Astrocyte of the cerebellum (primary cell): ENCODE measurements around the gene PROZ.

Experiments used
- DNase-seq: peaks from one replicate; pipeline ENCODE4 v3.0.0-alpha.2; 2011; ENCODE audit warnings: low read depth
- H3K4me3 ChIP-seq: 2 replicates; pipeline ENCODE4 v1.5.1; 2011; ENCODE audit warnings: mild to moderate bottlenecking, low read depth, low read length, moderate library complexity
- in situ Hi-C: cut with HindIII; loops from 2 replicates; pipeline ENCODE4 v1.10.0; 2017; ENCODE audit warnings: low sequenced_read_pairs
- TF ChIP-seq, protein P1 (sequence below): IDR thresholded peaks from 2 replicates; pipeline ENCODE4 v1.5.1; 2012; ENCODE audit warnings: low read length, low read depth, moderate library complexity, mild to moderate bottlenecking; ENCODE audit errors: missing control alignments

Gene PROZ

DNA sequence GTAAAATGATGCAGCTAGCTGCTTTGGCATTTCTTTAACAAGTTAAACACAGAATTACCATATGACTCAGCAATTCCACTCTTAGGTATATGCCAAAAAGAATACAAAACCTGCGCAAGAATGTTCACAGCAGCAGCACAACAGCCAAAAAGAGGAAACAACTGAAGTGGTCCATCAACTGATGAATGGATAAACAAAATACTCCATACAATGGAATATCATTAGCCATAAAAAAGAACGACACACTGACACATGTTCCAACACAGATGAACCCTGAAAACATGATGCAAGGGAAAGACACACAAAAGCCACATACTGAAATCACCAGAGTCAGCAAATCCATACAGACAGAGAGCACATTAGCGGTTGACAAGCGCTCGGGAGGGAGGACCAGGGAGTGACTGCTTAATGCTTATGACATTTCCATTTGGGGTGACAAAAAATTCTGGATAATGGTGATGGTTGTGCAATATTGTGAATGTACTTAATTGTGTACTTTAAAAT is 47.0 kb downstream of the PROZ start:
- TF ChIP-seq, protein P1, sequence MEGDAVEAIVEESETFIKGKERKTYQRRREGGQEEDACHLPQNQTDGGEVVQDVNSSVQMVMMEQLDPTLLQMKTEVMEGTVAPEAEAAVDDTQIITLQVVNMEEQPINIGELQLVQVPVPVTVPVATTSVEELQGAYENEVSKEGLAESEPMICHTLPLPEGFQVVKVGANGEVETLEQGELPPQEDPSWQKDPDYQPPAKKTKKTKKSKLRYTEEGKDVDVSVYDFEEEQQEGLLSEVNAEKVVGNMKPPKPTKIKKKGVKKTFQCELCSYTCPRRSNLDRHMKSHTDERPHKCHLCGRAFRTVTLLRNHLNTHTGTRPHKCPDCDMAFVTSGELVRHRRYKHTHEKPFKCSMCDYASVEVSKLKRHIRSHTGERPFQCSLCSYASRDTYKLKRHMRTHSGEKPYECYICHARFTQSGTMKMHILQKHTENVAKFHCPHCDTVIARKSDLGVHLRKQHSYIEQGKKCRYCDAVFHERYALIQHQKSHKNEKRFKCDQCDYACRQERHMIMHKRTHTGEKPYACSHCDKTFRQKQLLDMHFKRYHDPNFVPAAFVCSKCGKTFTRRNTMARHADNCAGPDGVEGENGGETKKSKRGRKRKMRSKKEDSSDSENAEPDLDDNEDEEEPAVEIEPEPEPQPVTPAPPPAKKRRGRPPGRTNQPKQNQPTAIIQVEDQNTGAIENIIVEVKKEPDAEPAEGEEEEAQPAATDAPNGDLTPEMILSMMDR: no peak
- in situ Hi-C loops: no loop called here
- DNase-seq: no peak
- no peak overlapping the region for H3K4me3 ChIP-seq

DNA sequence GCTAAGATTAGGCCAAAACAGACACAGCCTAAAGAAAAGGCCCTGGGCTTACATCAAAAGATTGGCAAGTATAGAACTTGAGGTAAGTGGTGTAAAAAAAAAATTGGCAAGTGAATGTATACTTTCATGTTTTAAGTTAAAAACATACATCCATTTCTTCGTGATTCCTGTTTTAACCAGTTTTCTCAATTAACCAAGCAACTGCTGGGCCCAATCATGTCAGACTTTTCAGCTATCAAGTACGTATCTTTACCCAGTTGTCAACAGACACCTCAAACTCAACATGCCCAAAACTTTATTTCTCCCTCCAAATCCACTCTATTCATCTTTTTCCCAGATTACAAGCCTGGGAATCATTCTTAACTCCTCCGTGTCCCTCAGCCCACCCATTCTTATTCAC is 49.0 kb downstream of the PROZ start:
- TF ChIP-seq, protein P1: no peak
- in situ Hi-C loops: no loop called here
- peak overlapping the region; percentile 92 for H3K4me3 ChIP-seq
- DNase-seq: no peak

DNA sequence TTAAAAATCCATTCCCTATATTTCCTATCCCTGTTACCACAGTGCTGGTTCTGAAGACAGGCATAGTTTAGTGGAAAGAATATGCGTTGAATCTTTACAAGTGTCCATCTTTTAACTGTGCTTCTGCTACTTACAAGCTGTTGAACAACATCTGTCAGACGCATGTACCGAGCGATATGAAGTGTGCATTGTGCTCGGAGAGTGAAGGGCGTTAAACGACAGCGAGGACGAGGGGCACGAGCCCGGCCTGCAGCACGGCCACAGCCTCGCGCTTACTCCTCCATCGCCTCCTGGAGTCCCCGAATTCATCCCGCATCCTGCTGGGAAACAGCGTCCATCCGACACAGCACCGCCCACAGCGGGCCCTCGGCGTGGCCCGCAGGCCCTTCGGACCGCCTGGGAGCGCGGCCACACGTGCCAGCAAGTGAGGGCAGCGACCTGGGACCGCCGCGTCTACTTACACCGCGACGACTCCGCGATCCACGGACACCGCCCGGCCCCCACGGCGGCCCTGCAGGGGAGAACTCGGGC is 49.5 kb downstream of the PROZ start:
- TF ChIP-seq, protein P1: no peak
- in situ Hi-C loops: no loop called here
- no peak for DNase-seq
- H3K4me3 ChIP-seq: peak overlapping the region; percentile 92

DNA sequence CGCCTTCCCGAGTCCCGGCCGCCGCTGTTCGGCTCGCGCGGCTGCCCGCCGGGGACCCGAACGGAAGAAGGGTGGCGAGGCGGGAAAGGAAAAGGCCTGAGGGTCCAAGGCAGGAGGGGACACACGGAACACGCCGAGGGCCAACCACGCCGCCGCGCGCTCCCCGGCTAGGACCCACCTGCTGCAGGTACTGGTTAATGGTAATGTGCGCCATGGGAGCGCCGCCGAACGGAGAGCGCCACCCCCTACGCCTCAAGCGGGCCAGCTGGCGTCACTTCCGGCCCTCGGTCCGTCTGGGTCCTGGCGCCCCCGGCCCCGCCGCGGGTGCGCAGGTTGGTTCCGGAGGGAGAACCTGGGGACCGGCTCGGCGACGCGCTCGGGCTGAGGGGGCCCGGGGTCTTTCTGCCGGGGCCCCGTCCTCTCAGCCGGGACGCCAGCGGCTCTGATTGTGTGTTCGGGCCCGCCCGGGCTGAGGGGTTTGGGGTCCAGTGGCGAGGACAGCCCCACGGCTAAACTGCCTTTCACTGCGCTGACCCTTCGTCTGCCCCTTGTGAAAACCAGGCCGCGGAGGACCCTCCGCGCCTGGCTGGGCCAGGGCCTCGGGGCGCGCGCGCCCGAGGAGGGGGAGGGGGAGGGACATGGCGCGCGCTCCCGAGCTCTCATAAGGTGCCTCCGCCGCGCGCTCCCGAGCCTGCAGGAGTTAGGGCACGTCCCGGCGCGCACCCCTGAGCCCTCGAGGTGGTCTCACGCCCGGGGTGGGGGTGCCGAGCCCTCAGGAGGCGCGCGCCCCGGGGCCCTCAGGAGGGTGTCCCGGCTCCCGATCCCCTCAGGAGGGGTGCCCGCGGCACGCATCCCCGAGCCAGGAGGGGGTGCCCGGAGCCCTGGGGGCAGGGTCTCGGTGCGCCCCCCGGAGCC is 50.2 kb downstream of the PROZ start, which contains the start of gene PCID2:
PCID2 (minus strand) TSS at position 249 of the 915 bp plus-strand sequence; CDS start at position 214, 35 bp downstream.
- TF ChIP-seq, protein P1: no peak
- in situ Hi-C loops: no loop called here
- DNase-seq: peak; percentile 67
- peak within 1 kb of the TSS; percentile 92 for H3K4me3 ChIP-seq

DNA sequence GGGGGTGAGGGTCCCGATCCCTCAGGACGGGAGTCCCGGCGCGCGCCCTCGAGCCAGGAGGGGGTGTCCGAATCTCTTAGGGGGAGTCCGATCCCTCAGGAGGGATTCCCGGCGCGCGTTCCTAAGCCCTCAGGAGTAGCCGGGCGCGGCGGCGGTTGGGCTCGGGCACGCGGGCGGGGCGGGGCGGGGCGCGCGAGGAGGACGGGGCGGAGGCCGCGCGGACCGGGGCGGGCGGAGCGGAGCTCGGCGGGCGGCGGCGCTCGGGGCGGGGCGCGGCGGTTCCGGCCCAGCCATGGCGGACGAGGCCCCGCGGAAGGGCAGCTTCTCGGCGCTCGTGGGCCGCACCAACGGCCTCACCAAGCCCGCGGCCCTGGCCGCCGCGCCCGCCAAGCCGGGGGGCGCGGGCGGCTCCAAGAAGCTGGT is 50.9 kb downstream of the PROZ start, which contains the start of gene CUL4A:
CUL4A (plus strand) TSS at position 278 of the 423 bp plus-strand sequence; CDS start at position 293, 15 bp downstream.
- DNase-seq: no peak
- TF ChIP-seq, protein P1: no peak
- peak within 1 kb of the TSS; percentile 92 for H3K4me3 ChIP-seq
- in situ Hi-C loops: no loop called here

DNA sequence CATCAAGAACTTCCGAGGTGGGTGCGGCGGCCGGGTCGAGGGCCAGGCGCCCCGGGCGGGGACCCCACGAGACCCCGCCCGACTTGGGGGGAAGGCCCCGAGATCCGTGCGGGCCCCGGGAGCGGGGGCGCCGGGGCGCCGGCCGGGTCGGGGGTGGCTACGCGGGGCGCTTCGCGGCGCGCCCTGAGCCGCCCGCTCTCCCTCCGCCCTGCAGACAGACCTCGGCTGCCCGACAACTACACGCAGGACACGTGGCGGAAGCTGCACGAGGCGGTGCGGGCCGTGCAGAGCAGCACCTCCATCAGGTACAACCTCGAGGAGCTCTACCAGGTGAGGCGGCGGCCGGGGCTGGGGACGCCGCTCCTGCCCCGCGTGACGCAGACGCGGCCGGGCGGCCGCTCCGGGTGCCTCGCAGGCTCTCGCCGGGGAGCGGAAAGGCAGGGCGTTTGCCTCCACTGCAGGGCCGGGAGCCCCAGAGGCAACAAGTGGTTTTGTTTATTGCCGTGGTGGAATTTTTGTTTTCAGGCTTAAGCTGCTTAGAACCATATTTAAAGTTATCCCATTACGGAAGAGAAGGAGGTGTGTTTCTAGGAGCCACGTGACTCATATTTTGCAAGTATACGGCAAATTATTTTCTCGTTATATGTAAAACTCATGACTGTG is 51.4 kb downstream of the PROZ start:
- in situ Hi-C loops: no loop called here
- H3K4me3 ChIP-seq: peak overlapping the region; percentile 92
- DNase-seq: no peak
- TF ChIP-seq, protein P1: no peak
